Measurements from ENCODE around the gene TAF1B.
"Not testable (repeated sequence)": the region's sequence is repeated elsewhere in the genome, so short reads cannot be mapped to it uniquely, and the experiment has no call there.

The TAF1B gene

DNA sequence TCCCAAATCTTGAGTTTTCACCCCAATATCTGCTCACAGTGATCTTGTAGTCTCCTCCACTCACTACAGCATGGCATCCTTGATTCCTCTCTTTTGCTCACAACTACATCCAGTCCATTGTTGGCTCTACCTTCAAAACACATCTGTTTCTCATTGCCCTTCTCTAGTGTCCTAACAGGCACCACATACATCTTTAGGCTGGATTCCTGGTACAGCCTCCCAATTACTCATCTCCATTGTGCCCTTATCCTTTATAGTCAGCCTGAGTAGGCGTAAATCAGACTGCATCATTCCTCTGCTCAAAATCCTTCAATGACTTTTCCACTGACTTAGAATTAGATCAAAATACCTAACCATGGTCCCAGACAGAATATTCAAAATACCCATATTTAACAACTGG is 10.7 kb upstream of the TAF1B start:
- no peak for DNase-seq

DNA sequence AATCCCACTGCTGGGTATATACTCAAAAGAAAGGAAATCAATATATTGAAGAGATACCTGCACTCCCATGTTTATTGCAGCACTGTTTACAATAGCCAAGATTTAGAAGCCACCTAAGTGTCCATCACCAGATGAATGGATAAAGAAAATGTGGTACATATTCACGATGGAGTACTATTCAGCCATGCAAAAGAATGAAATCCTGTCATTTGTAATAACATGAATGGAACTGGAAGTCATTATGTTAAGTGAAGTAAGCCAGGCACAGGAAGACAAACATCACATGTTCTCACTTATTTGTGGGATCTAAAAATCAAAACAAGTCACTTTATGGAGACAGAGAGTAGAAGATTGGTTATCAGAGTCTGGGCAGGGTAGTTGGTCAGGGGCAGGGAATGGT is 8.2 kb upstream of the TAF1B start:
- not testable (repeated sequence) for DNase-seq

DNA sequence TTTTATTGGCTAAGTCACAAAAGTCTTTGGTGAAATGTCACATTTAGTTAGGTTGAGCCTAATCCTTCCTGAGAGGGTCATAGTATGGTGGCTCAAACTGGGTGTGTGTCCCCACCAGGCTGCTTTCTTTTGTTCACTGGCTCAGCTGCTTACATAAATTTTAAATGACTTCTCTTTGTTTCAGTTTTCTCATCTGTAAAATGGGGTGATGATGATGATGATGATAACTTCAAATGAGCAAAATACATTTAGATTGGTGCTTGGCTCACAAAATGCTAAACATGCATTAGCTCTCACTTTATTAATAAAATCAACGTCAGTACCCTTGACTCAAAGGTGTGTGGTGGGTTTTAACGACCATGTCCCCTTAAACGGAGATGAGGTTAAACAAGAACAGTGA is 7.2 kb upstream of the TAF1B start:
- DNase-seq: no peak

DNA sequence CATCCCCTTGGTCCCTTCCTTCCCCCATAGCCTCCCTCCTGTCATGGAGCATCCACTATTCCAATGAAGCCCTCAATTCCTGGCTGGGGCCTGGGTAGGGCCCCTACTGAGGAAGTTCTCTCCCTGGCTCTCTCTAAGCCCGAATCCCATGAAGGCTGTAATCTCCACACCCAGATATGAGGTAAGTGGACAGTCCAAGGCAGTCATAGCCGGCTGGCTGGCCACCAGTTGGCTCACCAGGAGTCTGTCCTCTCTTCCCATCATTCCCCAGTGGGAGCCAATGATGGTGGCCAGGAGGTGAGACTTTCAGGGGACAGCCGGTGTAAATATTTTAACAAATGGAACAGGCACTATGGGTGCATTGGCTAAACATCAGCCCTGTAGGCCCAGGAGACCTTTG is 6.8 kb upstream of the TAF1B start:
- DNase-seq: no peak

DNA sequence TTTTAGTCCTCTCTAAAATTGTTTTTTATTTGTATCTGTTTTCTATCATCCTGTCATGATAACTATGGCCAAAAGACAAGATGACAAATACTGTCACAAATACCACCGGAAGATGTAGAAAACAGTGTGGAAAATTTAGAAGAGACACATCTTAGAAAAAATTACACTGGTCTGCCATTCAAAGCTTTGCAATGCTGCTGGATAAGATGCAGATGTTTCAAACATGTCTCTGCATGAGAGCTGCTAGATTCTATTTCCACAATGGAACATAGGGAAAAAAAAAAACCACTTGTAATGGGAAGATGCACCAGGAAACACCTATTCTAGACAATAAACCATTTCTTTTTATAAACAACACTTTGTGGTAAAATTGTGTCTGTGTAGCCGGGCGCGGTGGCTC is 5.8 kb upstream of the TAF1B start:
- DNase-seq: no peak

- DNase-seq: no peak
These were observed 4.9 kb upstream of the TAF1B start for GRCh38 chr2:9838391-9838790.

DNA sequence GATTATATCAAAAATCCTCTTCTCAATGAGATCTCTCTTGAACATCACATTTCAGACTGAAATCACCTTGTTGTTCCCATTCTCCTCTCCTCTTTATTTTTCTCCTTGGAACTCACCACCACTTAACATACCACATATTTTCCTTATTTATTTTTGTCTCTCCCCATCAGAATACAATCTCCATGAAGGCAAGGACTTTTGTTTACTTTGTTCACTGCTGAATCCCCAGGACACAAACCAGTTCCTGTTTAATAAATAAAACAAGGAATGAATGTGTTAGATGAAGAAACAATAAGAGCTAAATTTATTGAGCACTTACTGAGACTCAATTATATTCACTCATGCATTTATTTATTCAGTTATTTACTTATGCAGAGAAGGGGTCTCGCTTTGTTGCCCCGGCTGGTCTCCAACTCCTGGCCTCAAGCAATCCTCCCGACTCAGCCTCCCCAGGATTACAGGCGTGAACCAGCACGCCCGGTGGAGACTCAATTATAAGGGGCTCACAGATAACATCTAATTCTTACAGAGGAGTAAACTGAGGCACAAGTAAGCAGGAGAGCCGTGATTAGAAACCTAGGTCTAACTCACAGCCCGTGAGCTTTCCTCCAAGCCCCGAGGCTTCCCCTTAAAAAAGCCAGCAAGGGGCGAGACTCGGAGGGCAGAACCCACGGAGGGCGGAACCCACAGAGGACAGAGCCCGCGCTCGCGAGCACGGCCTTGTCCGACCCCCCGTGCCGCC is 616 bp upstream of the TAF1B start:
- DNase-seq: no peak

GRCh38 chr2:9844036-9844483 is 786 bp downstream of the TAF1B start:
- DNase-seq: no peak

GRCh38 chr2:9844576-9844975 is 1.3 kb downstream of the TAF1B start:
- DNase-seq: peak; percentile 76

DNA sequence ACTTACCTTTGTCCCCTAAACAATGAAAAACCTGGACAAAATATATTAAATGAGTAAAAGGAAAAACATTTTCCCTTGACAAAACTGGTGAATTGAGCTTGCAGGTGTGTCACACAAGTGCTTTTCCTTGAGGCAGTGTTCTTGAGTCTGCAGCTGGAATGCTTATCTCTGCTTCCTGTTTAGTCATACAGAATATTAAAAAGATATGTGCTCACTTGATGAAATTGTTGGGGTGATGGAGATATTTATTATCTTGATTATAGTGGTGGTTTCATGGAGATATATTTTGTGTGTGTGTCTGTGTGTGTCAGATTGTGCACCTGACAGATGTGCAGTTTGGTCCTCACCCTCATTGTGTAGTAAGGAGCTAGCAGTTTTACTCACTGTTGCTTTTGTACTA is 3.3 kb downstream of the TAF1B start:
- no peak for DNase-seq

DNA sequence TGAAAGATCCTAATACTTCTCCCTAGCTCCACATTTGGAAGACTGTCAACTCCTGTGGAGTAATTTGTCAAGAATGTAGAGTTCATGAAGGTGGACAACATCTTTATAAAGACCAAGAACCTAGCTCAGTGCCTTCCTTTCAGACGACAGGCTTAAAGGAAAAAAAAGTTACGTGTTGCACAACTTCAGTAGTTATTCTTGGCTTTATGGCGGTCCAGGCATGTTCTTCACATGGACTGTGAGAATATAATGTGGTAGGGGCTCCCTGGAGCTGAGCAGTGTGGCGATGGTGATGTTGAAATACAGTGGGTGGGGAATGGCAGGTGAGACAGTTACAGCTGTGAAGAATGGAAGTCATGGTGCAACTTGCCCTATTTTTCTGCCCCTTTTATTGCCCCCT is 3.9 kb downstream of the TAF1B start:
- no peak for DNase-seq

GRCh38 chr2:9852881-9853280 is 9.6 kb downstream of the TAF1B start:
- no peak for DNase-seq

- DNase-seq: no peak
These were observed 14.8 kb downstream of the TAF1B start for GRCh38 chr2:9857814-9858729.

DNA sequence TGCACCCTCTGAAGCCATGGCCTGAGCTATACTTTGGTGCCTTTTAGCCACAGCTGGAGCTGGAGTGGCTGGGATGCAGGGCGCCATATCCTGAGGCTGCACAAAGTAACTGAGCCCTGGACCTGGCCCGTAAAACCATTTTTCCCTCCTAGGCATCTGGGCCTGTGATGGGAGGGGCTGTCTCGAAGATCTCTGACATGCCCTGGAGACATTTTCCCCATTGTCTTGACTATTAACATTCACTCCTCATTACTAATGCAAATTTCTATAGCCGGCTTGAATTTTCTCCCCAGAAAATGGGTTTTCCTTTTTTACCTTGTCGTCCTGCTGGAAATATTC is 15.4 kb downstream of the TAF1B start:
- no peak for DNase-seq

DNA sequence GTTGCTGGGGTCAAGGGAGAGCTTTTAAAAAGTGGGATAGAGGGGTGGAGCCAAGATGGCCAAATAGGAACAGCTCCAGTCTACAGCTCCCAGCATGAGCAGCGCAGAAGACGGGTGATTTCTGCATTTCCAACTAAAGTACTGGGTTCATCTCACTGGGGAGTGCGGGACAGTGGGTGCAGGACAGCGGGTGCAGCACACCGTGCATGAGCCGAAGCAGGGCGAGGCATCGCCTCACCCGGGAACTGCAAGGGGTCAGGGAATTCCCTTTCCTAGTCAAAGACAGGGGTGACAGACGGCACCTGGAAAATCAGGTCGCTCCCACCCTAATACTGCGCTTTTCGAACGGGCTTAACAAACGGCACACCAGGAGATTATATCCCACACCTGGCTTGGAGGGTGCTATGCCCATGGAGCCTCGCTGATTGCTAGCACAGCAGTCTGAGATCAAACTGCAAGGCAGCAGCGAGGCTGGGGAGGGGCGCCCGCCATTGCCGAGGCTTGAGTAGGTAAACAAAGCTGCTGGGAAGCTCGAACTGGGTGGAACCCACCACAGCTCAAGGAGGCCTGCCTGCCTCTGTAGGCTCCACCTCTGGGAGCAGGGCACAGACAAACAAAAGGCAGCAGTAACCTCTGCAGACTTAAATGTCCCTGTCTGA is 17.8 kb downstream of the TAF1B start:
- not testable (repeated sequence) for DNase-seq

- DNase-seq: no peak
These were observed 24.6 kb downstream of the TAF1B start for GRCh38 chr2:9867881-9868280.

GRCh38 chr2:9873337-9873736 is 30.1 kb downstream of the TAF1B start:
- DNase-seq: no peak

DNA sequence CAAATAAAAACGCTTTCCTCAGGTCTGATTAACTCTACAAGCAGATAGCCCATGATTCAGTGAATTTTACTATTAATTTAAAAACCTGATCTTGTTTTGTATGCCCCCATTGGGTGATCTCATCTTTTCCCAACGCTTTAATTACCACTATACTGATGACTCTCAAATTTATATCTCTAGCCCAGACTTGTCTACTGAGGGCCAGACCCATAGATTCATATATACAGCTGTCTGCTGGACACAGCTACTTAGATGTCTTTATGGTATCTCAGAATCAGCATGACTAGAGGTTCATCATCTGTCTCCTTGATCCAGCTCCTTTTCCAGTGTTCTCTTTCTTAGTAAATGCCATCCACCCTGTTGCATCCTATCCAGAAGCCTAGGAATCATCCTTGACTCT is 33.8 kb downstream of the TAF1B start:
- DNase-seq: no peak

- DNase-seq: no peak
These were observed 34.5 kb downstream of the TAF1B start for GRCh38 chr2:9877726-9878125.

- no peak for DNase-seq
These were observed 36.4 kb downstream of the TAF1B start for GRCh38 chr2:9879455-9880194.

- no peak for DNase-seq
These were observed 40.6 kb downstream of the TAF1B start for GRCh38 chr2:9883897-9884296.

DNA sequence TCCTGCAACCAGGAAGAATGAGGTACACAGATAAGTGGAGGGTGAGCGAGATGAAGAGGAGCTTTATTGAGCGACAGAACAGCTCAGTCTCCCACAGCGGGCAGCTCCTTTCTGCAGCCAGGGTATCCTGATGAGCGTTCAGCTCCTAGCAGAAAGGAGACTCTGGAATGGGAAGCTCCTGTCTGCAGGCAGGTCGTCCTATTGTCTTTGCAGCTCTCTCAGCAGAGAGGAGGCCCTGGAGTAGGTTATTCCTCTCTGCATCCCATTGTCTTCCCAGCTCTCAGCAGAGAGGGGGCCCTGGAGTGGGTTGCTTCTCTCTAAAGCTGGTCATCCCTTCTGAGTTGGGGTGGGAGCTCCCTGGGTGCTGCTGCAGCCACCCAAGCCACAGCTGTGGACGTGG is 41.2 kb downstream of the TAF1B start:
- DNase-seq: no peak

GRCh38 chr2:9885036-9885684 is 41.9 kb downstream of the TAF1B start:
- no peak for DNase-seq

Measured in suppressor macrophage treated with lipopolysaccharide for 4 hours (primary cell).